Measurements from ENCODE around the gene MED26.

The MED26 gene

GRCh38 chr19:16623576-16623975 lies 4.4 kb downstream of the MED26 start:
- H3K36me3 ChIP-seq (ENCODE audit: insufficient read depth, low read length): peaks cover 18% of the 10 kb centered on the region; the same call in 1 of the 2 replicates

GRCh38 chr19:16623066-16623465 lies 4.9 kb downstream of the MED26 start:
- Histone ChIP-seq H3K9ac (ENCODE audit: insufficient read length) (no peak overlapping the region), H3K27ac (no peak overlapping the region), H3K36me3 (ENCODE audit: insufficient read depth, low read length) (peaks cover 18% of the 10 kb centered on the region; the same call in 1 of the 2 replicates), H3K4me3 (no peak overlapping the region), H3K9me3 (ENCODE audit: low read depth, low read length) (no peaks in the 10 kb centered on the region)
- TF ChIP-seq FOXP2 (optimal IDR thresholded peaks at IDR 0.05; ENCODE audit: control extremely low read depth, extremely low read length, insufficient read depth) (no peak), POLR2AphosphoS5 (IDR thresholded peaks at IDR 0.05; ENCODE audit: borderline replicate concordance, low read depth, low read length) (no peak), EZH2 (IDR thresholded peaks at IDR 0.05) (no peak)
- no peak for DNase-seq (ENCODE audit: low read depth, low spot score)

More at GRCh38 chr19:16623576-16623975, 4.4 kb downstream of the MED26 start:
- Histone ChIP-seq H3K4me3 (no peak overlapping the region), H3K27ac (no peak overlapping the region), H3K9ac (ENCODE audit: insufficient read length) (no peak overlapping the region), H3K9me3 (ENCODE audit: low read depth, low read length) (no peaks in the 10 kb centered on the region)
- DNase-seq (ENCODE audit: low read depth, low spot score): no peak
- no peak for TF ChIP-seq FOXP2 (optimal IDR thresholded peaks at IDR 0.05; ENCODE audit: control extremely low read depth, extremely low read length, insufficient read depth)
- no peak for TF ChIP-seq POLR2AphosphoS5 (IDR thresholded peaks at IDR 0.05; ENCODE audit: borderline replicate concordance, low read depth, low read length)
- TF ChIP-seq EZH2 (IDR thresholded peaks at IDR 0.05): no peak

GRCh38 chr19:16621165-16621800 lies 6.7 kb downstream of the MED26 start:
- DNase-seq (ENCODE audit: low read depth, low spot score): no peak
- Histone ChIP-seq H3K27ac (no peak overlapping the region), H3K9ac (ENCODE audit: insufficient read length) (no peak overlapping the region), H3K4me3 (no peak overlapping the region), H3K36me3 (ENCODE audit: insufficient read depth, low read length) (peaks cover 18% of the 10 kb centered on the region; the same call in 1 of the 2 replicates), H3K9me3 (ENCODE audit: low read depth, low read length) (no peaks in the 10 kb centered on the region)
- no peak for TF ChIP-seq EZH2 (IDR thresholded peaks at IDR 0.05)
- TF ChIP-seq FOXP2 (optimal IDR thresholded peaks at IDR 0.05; ENCODE audit: control extremely low read depth, extremely low read length, insufficient read depth): no peak
- no peak for TF ChIP-seq POLR2AphosphoS5 (IDR thresholded peaks at IDR 0.05; ENCODE audit: borderline replicate concordance, low read depth, low read length)

DNA sequence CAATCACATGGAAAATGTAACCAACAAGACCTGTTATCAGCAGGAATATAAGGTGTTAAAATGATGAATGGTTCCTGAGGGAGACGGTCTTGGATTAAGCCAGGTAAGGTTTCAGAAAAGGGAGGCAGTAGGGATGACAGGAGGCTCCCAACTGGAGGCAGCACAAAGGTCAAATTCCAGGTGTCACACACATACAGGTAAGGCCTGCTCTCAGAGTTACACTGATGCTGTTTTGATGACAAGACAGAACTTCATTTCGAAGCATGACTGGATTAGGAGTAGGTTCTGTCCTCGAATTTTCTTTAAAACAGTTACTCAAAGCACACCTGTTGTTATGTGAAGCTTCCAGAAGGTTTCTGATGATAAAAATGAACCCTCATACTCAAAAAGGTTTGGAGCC lies 7.4 kb downstream of the MED26 start:
- Histone ChIP-seq H3K9me3 (ENCODE audit: low read depth, low read length) (no peaks in the 10 kb centered on the region), H3K4me3 (no peak overlapping the region), H3K27ac (no peak overlapping the region), H3K9ac (ENCODE audit: insufficient read length) (no peak overlapping the region), H3K36me3 (ENCODE audit: insufficient read depth, low read length) (peaks cover 15% of the 10 kb centered on the region; the same call in 1 of the 2 replicates)
- no peak for DNase-seq (ENCODE audit: low read depth, low spot score)
- TF ChIP-seq POLR2AphosphoS5 (IDR thresholded peaks at IDR 0.05; ENCODE audit: borderline replicate concordance, low read depth, low read length) (no peak), EZH2 (IDR thresholded peaks at IDR 0.05) (no peak), FOXP2 (optimal IDR thresholded peaks at IDR 0.05; ENCODE audit: control extremely low read depth, extremely low read length, insufficient read depth) (no peak)

GRCh38 chr19:16620018-16620417 lies 8.0 kb downstream of the MED26 start:
- TF ChIP-seq POLR2AphosphoS5 (IDR thresholded peaks at IDR 0.05; ENCODE audit: borderline replicate concordance, low read depth, low read length) (no peak), EZH2 (IDR thresholded peaks at IDR 0.05) (no peak), FOXP2 (optimal IDR thresholded peaks at IDR 0.05; ENCODE audit: control extremely low read depth, extremely low read length, insufficient read depth) (no peak)
- no peak overlapping the region for H3K27ac ChIP-seq
- no peaks in the 10 kb centered on the region for H3K9me3 ChIP-seq (ENCODE audit: low read depth, low read length)
- no peak overlapping the region for H3K9ac ChIP-seq (ENCODE audit: insufficient read length)
- no peak overlapping the region for H3K4me3 ChIP-seq
- H3K36me3 ChIP-seq (ENCODE audit: insufficient read depth, low read length): peaks cover 13% of the 10 kb centered on the region; the same call in 1 of the 2 replicates
- DNase-seq (ENCODE audit: low read depth, low spot score): no peak

DNA sequence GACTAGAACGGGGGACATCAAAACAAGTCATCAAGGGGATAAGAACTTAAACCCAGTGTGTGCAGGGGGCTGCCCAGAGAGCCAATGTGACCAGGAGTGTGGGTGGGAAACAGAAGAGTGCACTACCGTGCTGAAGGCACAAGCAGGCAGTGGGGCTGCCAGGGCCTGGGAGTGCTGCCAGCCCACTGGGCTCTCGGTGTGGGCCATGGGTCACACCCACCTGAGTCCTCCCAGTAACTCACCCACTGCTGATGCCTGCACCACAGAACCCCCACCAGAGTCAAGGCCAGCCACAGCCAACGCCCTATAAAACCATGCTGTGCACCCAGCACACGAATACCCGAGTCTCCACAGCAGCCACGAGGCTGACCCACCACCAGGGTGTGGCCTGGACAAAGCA lies 8.5 kb downstream of the MED26 start:
- H3K36me3 ChIP-seq (ENCODE audit: insufficient read depth, low read length): peaks cover 8% of the 10 kb centered on the region; the same call in 1 of the 2 replicates
- H3K9me3 ChIP-seq (ENCODE audit: low read depth, low read length): no peaks in the 10 kb centered on the region
- H3K27ac ChIP-seq: no peak overlapping the region
- no peak overlapping the region for H3K4me3 ChIP-seq
- no peak for DNase-seq (ENCODE audit: low read depth, low spot score)
- no peak overlapping the region for H3K9ac ChIP-seq (ENCODE audit: insufficient read length)
- TF ChIP-seq FOXP2 (optimal IDR thresholded peaks at IDR 0.05; ENCODE audit: control extremely low read depth, extremely low read length, insufficient read depth) (no peak), EZH2 (IDR thresholded peaks at IDR 0.05) (no peak), POLR2AphosphoS5 (IDR thresholded peaks at IDR 0.05; ENCODE audit: borderline replicate concordance, low read depth, low read length) (no peak)

- Histone ChIP-seq H3K9ac (ENCODE audit: insufficient read length) (no peak overlapping the region), H3K4me3 (no peak overlapping the region), H3K9me3 (ENCODE audit: low read depth, low read length) (no peaks in the 10 kb centered on the region), H3K36me3 (ENCODE audit: insufficient read depth, low read length) (no peaks in the 10 kb centered on the region), H3K27ac (no peak overlapping the region)
- no peak for DNase-seq (ENCODE audit: low read depth, low spot score)
- TF ChIP-seq POLR2AphosphoS5 (IDR thresholded peaks at IDR 0.05; ENCODE audit: borderline replicate concordance, low read depth, low read length): no peak
- TF ChIP-seq FOXP2 (optimal IDR thresholded peaks at IDR 0.05; ENCODE audit: control extremely low read depth, extremely low read length, insufficient read depth): no peak
- TF ChIP-seq EZH2 (IDR thresholded peaks at IDR 0.05): no peak
Measured at GRCh38 chr19:16618248-16618647, 9.8 kb downstream of the MED26 start.

DNA sequence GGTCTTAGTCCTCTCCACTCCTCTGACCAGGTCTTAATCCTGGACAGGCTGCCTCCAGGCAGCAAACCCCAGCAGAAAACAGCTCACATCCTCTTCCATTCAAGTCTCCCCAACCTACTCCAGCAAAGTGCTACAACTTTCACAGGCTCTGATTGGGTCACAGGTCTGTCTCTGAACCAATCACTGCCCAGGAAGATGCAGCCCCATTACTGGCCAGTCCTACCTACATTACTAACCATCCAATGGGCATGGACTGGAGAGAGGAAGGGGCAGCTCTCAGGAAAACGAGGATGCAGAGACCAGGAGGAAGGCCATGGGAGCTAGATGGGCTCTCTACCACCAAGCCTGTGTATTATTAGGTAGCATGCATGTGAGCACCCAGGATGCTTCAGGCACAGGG lies 12.2 kb downstream of the MED26 start:
- no peak for DNase-seq (ENCODE audit: low read depth, low spot score)
- Histone ChIP-seq H3K4me3 (no peak overlapping the region), H3K36me3 (ENCODE audit: insufficient read depth, low read length) (no peaks in the 10 kb centered on the region), H3K9me3 (ENCODE audit: low read depth, low read length) (no peaks in the 10 kb centered on the region), H3K27ac (no peak overlapping the region), H3K9ac (ENCODE audit: insufficient read length) (no peak overlapping the region)
- TF ChIP-seq FOXP2 (optimal IDR thresholded peaks at IDR 0.05; ENCODE audit: control extremely low read depth, extremely low read length, insufficient read depth): no peak
- TF ChIP-seq EZH2 (IDR thresholded peaks at IDR 0.05): no peak
- TF ChIP-seq POLR2AphosphoS5 (IDR thresholded peaks at IDR 0.05; ENCODE audit: borderline replicate concordance, low read depth, low read length): no peak

Measured in SK-N-MC (cell line).